Medulla oblongata (tissue), 1 donor: Measurements from ENCODE around the gene STK38L.

ENCODE experiments used
- DNase-seq: peaks from one replicate; pipeline ENCODE4 v3.0.0-alpha.2; 2015; ENCODE audit errors: extremely low spot score

STK38L gene

GRCh38 chr12:27276275-27276674 lies 32.2 kb downstream of the STK38L start:
- no peak for DNase-seq

- DNase-seq, result no peak
Measured at GRCh38 chr12:27277846-27278260, 33.8 kb downstream of the STK38L start.

- DNase-seq, result no peak
Measured at GRCh38 chr12:27279826-27280225, 35.7 kb downstream of the STK38L start.

GRCh38 chr12:27280412-27280811 lies 36.3 kb downstream of the STK38L start:
- no peak for DNase-seq

GRCh38 chr12:27282754-27283153 lies 38.7 kb downstream of the STK38L start:
- DNase-seq, result no peak

GRCh38 chr12:27284021-27284420 lies 39.9 kb downstream of the STK38L start:
- no peak for DNase-seq

- DNase-seq, result no peak
Measured at GRCh38 chr12:27284751-27285150, 40.7 kb downstream of the STK38L start.

GRCh38 chr12:27285403-27285802 lies 41.3 kb downstream of the STK38L start:
- DNase-seq, result no peak

- no peak for DNase-seq
Measured at GRCh38 chr12:27289414-27289813, 45.3 kb downstream of the STK38L start.

GRCh38 chr12:27290501-27291168 lies 46.5 kb downstream of the STK38L start:
- no peak for DNase-seq

GRCh38 chr12:27291862-27292261 lies 47.8 kb downstream of the STK38L start:
- DNase-seq, result no peak

- no peak for DNase-seq
Measured at GRCh38 chr12:27292718-27293117, 48.6 kb downstream of the STK38L start.

- no peak for DNase-seq
Measured at GRCh38 chr12:27293463-27293862, 49.4 kb downstream of the STK38L start.

- no peak for DNase-seq
Measured at GRCh38 chr12:27296674-27297073, 52.6 kb downstream of the STK38L start.

GRCh38 chr12:27297566-27297965 lies 53.5 kb downstream of the STK38L start:
- DNase-seq, result no peak

- no peak for DNase-seq
Measured at GRCh38 chr12:27299102-27299501, 55.0 kb downstream of the STK38L start.

GRCh38 chr12:27300226-27300625 lies 56.1 kb downstream of the STK38L start:
- DNase-seq, result no peak

- no peak for DNase-seq
Measured at GRCh38 chr12:27303139-27304111, 59.3 kb downstream of the STK38L start.

GRCh38 chr12:27304856-27305255 lies 60.8 kb downstream of the STK38L start:
- DNase-seq, result no peak

GRCh38 chr12:27305673-27306456 lies 61.8 kb downstream of the STK38L start:
- DNase-seq, result peak; percentile 38

- DNase-seq, result no peak
Measured at GRCh38 chr12:27309293-27309994, 65.4 kb downstream of the STK38L start.

GRCh38 chr12:27309995-27310315 lies 65.9 kb downstream of the STK38L start:
- no peak for DNase-seq
